Stomach smooth muscle (tissue), 2 donors: ENCODE results near the gene TSPAN14.

Experiments
- H3K27ac ChIP-seq: one replicate; pipeline ENCODE4 v1.7.0; 2013; ENCODE audit warnings: mild to moderate bottlenecking, low read length, inconsistent platforms
- H3K27me3 ChIP-seq, 2 donors: one replicate each; pipeline ENCODE4 v1.7.0; 2013; ENCODE audit warnings: low read length in 2 of 2; ENCODE audit not compliant: insufficient read depth in 2 of 2, control insufficient read depth in 1 of 2
- H3K36me3 ChIP-seq, 2 donors: one replicate each; pipeline ENCODE4 v1.7.0; 2013; ENCODE audit warnings: low read length in 2 of 2; ENCODE audit not compliant: control insufficient read depth in 2 of 2, insufficient read depth in 2 of 2
- H3K4me1 ChIP-seq: one replicate; pipeline ENCODE4 v1.7.0; 2013; ENCODE audit warnings: low read length; ENCODE audit not compliant: control insufficient read depth, insufficient read depth
- H3K4me3 ChIP-seq, 2 donors: one replicate each; pipeline ENCODE4 v1.7.0; 2013; ENCODE audit warnings: low read length in 2 of 2
- H3K9ac ChIP-seq, 2 donors: one replicate each; pipeline ENCODE4 v1.7.0; 2013; ENCODE audit warnings: low read length in 2 of 2, mild to moderate bottlenecking in 1 of 2
- H3K9me3 ChIP-seq, 2 donors: one replicate each; pipeline ENCODE4 v1.7.0; 2013; ENCODE audit warnings: low read length in 2 of 2; ENCODE audit not compliant: control insufficient read depth in 2 of 2
- donor health status: healthy.
- donor health status: Pancreatic carcinoma.

TSPAN14 gene

GRCh38 chr10:80509403-80510161 is 55.5 kb downstream of the TSPAN14 start:
- Histone ChIP-seq H3K9me3 (no peaks in the 10 kb centered on the region), H3K27ac (no peak overlapping the region), H3K27me3 (no peaks in the 10 kb centered on the region), H3K9ac (no peak overlapping the region), H3K4me1 (peaks cover 13% of the 10 kb centered on the region), H3K36me3 (peaks cover 23 to 33% of the 10 kb centered on the region in 2 donors), H3K4me3 (no peak overlapping the region)

DNA sequence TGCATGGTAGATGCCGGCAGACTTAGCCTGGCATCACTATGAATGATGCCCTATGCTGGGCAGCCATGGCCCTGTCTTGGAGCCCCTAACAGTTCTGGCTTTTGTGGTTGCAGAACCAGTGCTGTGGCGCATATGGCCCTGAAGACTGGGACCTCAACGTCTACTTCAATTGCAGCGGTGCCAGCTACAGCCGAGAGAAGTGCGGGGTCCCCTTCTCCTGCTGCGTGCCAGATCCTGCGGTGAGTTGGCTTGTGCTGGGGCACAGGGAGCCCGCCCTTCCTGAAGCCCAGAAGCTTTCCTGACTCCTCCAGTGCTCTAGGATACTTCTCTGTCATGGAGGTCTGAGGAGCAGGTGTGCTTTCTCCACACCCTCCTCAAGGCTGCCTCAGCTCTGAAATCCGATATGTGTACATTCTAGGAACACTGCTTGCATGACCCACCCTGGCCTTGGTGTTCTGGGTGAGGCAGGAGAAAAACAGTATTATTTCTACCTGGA is 58.0 kb downstream of the TSPAN14 start:
- Histone ChIP-seq H3K4me1 (peaks cover 4% of the 10 kb centered on the region), H3K27me3 (no peaks in the 10 kb centered on the region), H3K9me3 (no peaks in the 10 kb centered on the region), H3K27ac (no peak overlapping the region), H3K9ac (no peak overlapping the region), H3K36me3 (peaks cover 27 to 36% of the 10 kb centered on the region in 2 donors), H3K4me3 (no peak overlapping the region)

DNA sequence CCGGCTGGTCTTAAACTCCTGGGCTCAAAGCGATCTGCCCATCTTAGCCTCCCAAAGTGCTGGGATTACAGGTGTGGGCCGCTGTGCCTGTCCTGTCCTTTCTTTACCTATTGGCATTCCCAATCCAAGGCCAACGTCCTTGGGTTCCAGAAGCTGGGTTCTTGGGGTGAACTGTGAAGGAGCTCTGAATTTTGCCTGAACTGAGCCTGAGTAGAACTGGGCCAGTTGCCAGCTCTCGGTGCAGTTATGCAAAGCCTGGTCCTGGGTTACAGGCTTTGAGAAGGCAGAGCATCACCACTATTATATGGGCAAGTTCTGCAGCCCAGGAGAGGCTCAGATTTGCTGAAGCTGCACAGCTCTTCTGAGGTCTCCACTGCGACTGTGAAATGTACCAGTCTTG is 59.0 kb downstream of the TSPAN14 start:
- no peak overlapping the region for H3K9ac ChIP-seq
- H3K27ac ChIP-seq = no peak overlapping the region
- H3K36me3 ChIP-seq = peaks cover 24 to 41% of the 10 kb centered on the region in 2 donors
- no peaks in the 10 kb centered on the region for H3K9me3 ChIP-seq
- peaks cover 4% of the 10 kb centered on the region for H3K4me1 ChIP-seq
- no peak overlapping the region for H3K4me3 ChIP-seq
- no peaks in the 10 kb centered on the region for H3K27me3 ChIP-seq

GRCh38 chr10:80515511-80515910 is 61.4 kb downstream of the TSPAN14 start:
- Histone ChIP-seq H3K36me3 (peaks cover 19 to 44% of the 10 kb centered on the region in 2 donors), H3K27ac (no peak overlapping the region), H3K9ac (no peak overlapping the region), H3K27me3 (no peaks in the 10 kb centered on the region), H3K4me3 (no peak overlapping the region), H3K9me3 (no peaks in the 10 kb centered on the region), H3K4me1 (no peaks in the 10 kb centered on the region)

DNA sequence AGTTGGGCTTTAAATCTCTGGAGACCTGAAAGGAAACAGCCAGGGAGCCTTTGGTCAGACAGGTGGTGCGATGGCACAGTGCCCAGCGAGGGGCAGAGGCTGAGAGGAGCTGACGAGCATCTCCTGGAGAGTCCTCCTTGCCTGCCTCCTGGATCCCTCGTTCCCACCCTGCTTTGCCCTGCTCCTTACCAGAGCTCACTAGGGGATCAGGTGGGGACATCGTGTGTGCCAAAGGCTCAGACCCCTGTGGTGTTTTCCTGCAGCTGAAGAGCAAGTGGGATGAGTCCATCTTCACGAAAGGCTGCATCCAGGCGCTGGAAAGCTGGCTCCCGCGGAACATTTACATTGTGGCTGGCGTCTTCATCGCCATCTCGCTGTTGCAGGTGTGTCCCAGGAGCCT is 61.8 kb downstream of the TSPAN14 start:
- no peak overlapping the region for H3K27ac ChIP-seq
- H3K9ac ChIP-seq = no peak overlapping the region
- no peaks in the 10 kb centered on the region for H3K9me3 ChIP-seq
- H3K27me3 ChIP-seq = no peaks in the 10 kb centered on the region
- no peaks in the 10 kb centered on the region for H3K4me1 ChIP-seq
- H3K4me3 ChIP-seq = no peak overlapping the region
- H3K36me3 ChIP-seq = peaks cover 20 to 44% of the 10 kb centered on the region in 2 donors

DNA sequence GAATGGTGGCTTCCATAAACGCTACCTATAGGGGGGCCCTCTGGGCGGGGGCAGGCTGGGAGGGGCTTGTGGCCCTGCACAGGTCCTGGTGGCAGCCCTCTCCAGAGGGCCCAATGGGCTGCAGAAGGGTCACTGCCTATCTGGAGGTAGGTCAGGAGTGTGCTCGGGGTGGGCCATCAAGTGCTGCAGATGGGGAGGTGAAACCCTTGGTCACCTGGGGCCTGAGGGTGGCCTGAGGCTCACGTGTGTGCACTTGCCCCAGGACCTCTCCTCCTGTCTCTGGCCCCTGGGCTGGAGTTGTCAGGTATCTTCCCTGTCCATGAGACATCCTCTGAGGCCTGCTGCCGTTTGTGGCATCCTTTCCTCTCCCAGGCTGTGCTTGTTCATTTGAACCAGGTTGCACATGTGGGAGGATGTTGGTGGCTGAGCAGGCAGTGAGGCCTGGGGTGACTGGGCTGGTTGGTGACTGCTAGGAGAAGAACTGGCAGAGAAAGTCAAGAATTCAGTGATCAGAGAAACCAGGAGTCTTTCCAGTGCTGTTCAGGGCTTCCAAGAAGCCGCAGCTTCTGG is 62.5 kb downstream of the TSPAN14 start:
- peaks cover 24 to 39% of the 10 kb centered on the region in 2 donors for H3K36me3 ChIP-seq
- no peaks in the 10 kb centered on the region for H3K27me3 ChIP-seq
- no peaks in the 10 kb centered on the region for H3K9me3 ChIP-seq
- H3K9ac ChIP-seq = no peak overlapping the region
- H3K27ac ChIP-seq = no peak overlapping the region
- no peaks in the 10 kb centered on the region for H3K4me1 ChIP-seq
- H3K4me3 ChIP-seq = no peak overlapping the region

DNA sequence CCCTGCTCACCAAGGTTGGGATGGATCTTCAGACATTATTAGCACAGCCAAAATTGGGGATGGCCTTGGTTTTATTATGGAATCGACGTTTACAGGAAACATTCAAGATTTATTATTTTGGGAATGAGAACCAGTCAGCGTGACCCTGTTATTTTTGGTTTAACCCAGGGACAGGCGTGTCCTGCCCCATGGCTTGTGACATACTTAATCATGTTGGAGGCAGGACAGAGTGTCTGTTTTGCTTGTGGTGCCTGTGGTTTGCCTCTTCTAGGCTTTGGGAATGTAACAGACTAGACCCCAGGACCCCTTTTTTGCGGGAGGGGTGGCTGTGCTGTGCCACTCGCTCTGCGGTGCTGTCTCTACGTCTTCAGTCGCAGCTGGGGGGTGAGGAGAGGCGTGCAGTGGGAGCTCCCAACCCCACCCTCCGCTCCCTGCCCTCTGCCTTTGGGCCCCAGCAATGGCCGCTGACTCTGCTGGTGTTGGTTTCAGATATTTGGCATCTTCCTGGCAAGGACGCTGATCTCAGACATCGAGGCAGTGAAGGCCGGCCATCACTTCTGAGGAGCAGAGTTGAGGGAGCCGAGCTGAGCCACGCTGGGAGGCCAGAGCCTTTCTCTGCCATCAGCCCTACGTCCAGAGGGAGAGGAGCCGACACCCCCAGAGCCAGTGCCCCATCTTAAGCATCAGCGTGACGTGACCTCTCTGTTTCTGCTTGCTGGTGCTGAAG is 63.5 kb downstream of the TSPAN14 start:
- Histone ChIP-seq H3K9ac (no peak overlapping the region), H3K4me3 (no peak overlapping the region), H3K4me1 (no peaks in the 10 kb centered on the region), H3K27ac (no peak overlapping the region), H3K36me3 (peaks cover 24 to 32% of the 10 kb centered on the region in 2 donors), H3K27me3 (no peaks in the 10 kb centered on the region), H3K9me3 (no peaks in the 10 kb centered on the region)

- H3K4me3 ChIP-seq = no peak overlapping the region
- H3K27me3 ChIP-seq = no peaks in the 10 kb centered on the region
- H3K27ac ChIP-seq = no peak overlapping the region
- no peaks in the 10 kb centered on the region for H3K4me1 ChIP-seq
- no peaks in the 10 kb centered on the region for H3K9me3 ChIP-seq
- peaks cover 20 to 27% of the 10 kb centered on the region in 2 donors for H3K36me3 ChIP-seq
- H3K9ac ChIP-seq = no peak overlapping the region
Observed at GRCh38 chr10:80518143-80518806, 64.2 kb downstream of the TSPAN14 start.

DNA sequence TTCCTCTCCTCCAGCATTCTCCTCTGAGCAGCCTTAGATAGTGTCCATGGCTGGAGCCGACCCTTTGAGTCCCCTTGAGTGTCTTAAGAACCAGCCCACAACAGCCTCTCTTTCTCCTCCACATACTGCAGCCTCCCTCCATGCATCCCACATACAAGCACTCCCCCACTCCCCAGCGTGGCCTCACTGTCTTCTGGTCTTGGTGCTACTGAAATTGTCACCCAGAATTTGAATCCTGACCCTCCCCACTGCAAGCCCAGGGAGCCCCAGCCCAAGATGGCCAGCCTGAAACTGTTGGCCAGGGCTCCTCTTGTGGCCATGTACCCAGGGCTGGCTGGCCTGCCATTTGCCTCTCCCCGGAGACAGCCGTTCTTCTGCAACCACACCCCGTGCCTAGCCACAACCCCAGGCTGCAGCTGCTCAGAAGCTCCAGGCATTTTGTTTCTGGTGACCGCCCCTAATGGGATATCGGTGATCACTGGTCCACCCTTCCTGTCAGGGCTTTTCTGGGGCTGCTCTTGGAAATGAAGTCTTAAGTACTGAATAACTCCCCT is 64.8 kb downstream of the TSPAN14 start:
- H3K36me3 ChIP-seq = peaks cover 14 to 23% of the 10 kb centered on the region in 2 donors
- H3K9ac ChIP-seq = no peak overlapping the region
- no peak overlapping the region for H3K27ac ChIP-seq
- H3K4me3 ChIP-seq = no peak overlapping the region
- H3K4me1 ChIP-seq = no peaks in the 10 kb centered on the region
- no peaks in the 10 kb centered on the region for H3K27me3 ChIP-seq
- no peaks in the 10 kb centered on the region for H3K9me3 ChIP-seq

DNA sequence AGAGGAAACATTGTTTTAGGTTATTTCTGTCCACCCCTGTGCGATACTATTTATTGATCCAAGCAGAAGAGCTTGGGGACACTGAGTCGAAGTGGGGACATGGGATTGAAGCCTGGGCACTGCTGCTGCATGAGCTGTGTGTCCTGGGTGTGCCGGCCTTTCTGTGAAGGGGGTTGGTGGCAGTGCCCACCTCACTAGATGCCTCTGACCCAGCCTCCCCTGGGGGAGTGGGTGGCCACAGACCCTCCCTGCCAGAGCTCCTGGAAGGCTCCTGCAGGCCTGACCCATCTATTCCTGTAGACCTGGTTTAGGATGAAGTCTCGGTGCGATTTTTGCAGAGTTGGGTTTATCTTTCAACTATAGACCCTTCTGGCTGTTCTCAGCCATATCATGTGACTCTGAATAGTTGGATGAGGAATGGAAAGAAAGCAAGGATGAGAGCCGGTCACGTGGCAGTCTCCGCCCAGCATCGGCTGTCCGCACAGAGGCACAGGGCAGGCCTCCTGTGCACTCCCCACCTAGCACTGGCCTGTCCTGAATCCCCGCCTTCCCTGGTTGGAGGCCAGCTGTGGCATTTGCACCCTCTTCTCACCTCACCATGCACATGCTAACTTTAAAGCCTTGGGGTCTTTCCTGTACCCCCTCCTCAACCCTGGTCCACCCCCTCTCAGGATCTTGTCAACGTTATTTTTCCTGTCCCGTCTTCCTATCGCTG is 66.0 kb downstream of the TSPAN14 start:
- H3K27ac ChIP-seq = no peak overlapping the region
- no peak overlapping the region for H3K4me3 ChIP-seq
- no peaks in the 10 kb centered on the region for H3K27me3 ChIP-seq
- H3K9me3 ChIP-seq = no peaks in the 10 kb centered on the region
- H3K36me3 ChIP-seq = peaks cover 9 to 16% of the 10 kb centered on the region in 2 donors
- H3K4me1 ChIP-seq = no peaks in the 10 kb centered on the region
- H3K9ac ChIP-seq = no peak overlapping the region
